WTC11 (cell line): ENCODE data around the gene KCNK5. TPM values are rescaled to one million over a fixed set of nuclear protein-coding genes. Genes with fewer than 3 reads are reported as not detected.

ENCODE experiments used
- ATAC-seq: fragments of 200-7000 bp; cut with Tn5 transposase; 2 replicates; pipeline ENCODE4 v1.10.0; 2021; ENCODE audit warnings: mild to moderate bottlenecking, moderate library complexity
- CTCF ChIA-PET: fragments of 300-600 bp; sonication (Branson Sonifier 250); formaldehyde crosslinking; loops from one replicate; lab custom pipeline; 2021; ENCODE audit warnings: antibody characterized with exemption; lab: Charles Lee
- POLR2A ChIA-PET: fragments of 350-600 bp; sonication (Branson Sonifier 250); formaldehyde crosslinking; loops from one replicate; lab custom pipeline; 2021; ENCODE audit warnings: antibody characterized with exemption; lab: Charles Lee
- DNase-seq: peaks from one replicate; pipeline ENCODE4 v3.0.0; 2021; ENCODE audit warnings: low spot score
- H3K27ac Mint-ChIP-seq: 2 replicates; pipeline ENCODE4 v1.8.0; 2021; ENCODE audit warnings: mixed read lengths
- H3K27me3 Mint-ChIP-seq: 2 replicates; pipeline ENCODE4 v1.8.0; 2021; ENCODE audit warnings: low read depth, mild to moderate bottlenecking, moderate library complexity, mixed read lengths
- H3K36me3 Mint-ChIP-seq: 2 replicates; pipeline ENCODE4 v1.8.0; 2021; ENCODE audit warnings: mixed read lengths
- H3K4me1 Mint-ChIP-seq: 2 replicates; pipeline ENCODE4 v1.8.0; 2022; ENCODE audit warnings: mixed read lengths
- H3K4me3 Mint-ChIP-seq: 2 replicates; pipeline ENCODE4 v1.8.0; 2021; ENCODE audit warnings: mild to moderate bottlenecking, moderate library complexity, mixed read lengths
- H3K9me3 Mint-ChIP-seq: 2 replicates; pipeline ENCODE4 v1.8.0; 2021; ENCODE audit warnings: mixed read lengths
- EMX1 ChIP-seq: fragments of 250-450 bp; sonication (Bioruptor Pico); IDR thresholded peaks from 2 replicates; pipeline ENCODE4 v1.8.0; 2021; ENCODE audit warnings: mild to moderate bottlenecking
- ERG ChIP-seq: fragments of 250-450 bp; sonication (Bioruptor Pico); IDR thresholded peaks from 2 replicates; pipeline ENCODE4 v1.8.0; 2021; ENCODE audit warnings: mild to moderate bottlenecking
- FOXJ3 ChIP-seq: sonication (generic); formaldehyde crosslinking; IDR thresholded peaks from 2 replicates; pipeline ENCODE4 v1.9.0; 2021; ENCODE audit warnings: missing genetic modification reagents, mild to moderate bottlenecking, borderline replicate concordance
- HMGXB4 ChIP-seq: sonication (generic); formaldehyde crosslinking; IDR thresholded peaks from 2 replicates; pipeline ENCODE4 v1.8.1; 2023; ENCODE audit warnings: mild to moderate bottlenecking, moderate library complexity, missing genetic modification reagents
- IRF1 ChIP-seq: sonication (generic); formaldehyde crosslinking; IDR thresholded peaks from 2 replicates; pipeline ENCODE4 v1.8.0; 2023; ENCODE audit warnings: missing genetic modification reagents
- MLX ChIP-seq: sonication (generic); formaldehyde crosslinking; IDR thresholded peaks from 2 replicates; pipeline ENCODE4 v1.8.1; 2023; ENCODE audit warnings: mild to moderate bottlenecking, missing genetic modification reagents, moderate library complexity
- MXD4 ChIP-seq: fragments of 250-450 bp; sonication (Bioruptor Pico); IDR thresholded peaks from 2 replicates; pipeline ENCODE4 v1.8.0; 2021; ENCODE audit warnings: mild to moderate bottlenecking, moderate library complexity, borderline replicate concordance
- NR2C2 ChIP-seq: sonication (generic); formaldehyde crosslinking; IDR thresholded peaks from 2 replicates; pipeline ENCODE4 v1.8.0; 2022; ENCODE audit warnings: mild to moderate bottlenecking, missing genetic modification reagents
- NR3C1 ChIP-seq: sonication (generic); formaldehyde crosslinking; conservative IDR thresholded peaks from 2 replicates; pipeline ENCODE4 v1.8.1; 2023; ENCODE audit warnings: low read depth, mild to moderate bottlenecking, missing genetic modification reagents
- OVOL2 ChIP-seq: fragments of 250-450 bp; sonication (Bioruptor Pico); IDR thresholded peaks from 2 replicates; pipeline ENCODE4 v1.9.0; 2021; ENCODE audit warnings: mild to moderate bottlenecking, borderline replicate concordance
- PRDM15 ChIP-seq: sonication (generic); formaldehyde crosslinking; IDR thresholded peaks from 2 replicates; pipeline ENCODE4 v1.8.0; 2022; ENCODE audit warnings: missing genetic modification reagents
- PRRX2 ChIP-seq: fragments of 250-450 bp; sonication (Bioruptor Pico); IDR thresholded peaks from 2 replicates; pipeline ENCODE4 v1.8.0; 2021; ENCODE audit warnings: mild to moderate bottlenecking
- RORB ChIP-seq: fragments of 250-450 bp; sonication (Bioruptor Pico); IDR thresholded peaks from 2 replicates; pipeline ENCODE4 v1.9.0; 2021; ENCODE audit warnings: mild to moderate bottlenecking
- USF2 ChIP-seq: sonication (generic); formaldehyde crosslinking; IDR thresholded peaks from 2 replicates; pipeline ENCODE4 v1.8.1; 2023; ENCODE audit warnings: mild to moderate bottlenecking, missing genetic modification reagents, moderate library complexity
- ZBTB21 ChIP-seq: sonication (generic); formaldehyde crosslinking; IDR thresholded peaks from 2 replicates; pipeline ENCODE4 v1.8.1; 2023; ENCODE audit warnings: mild to moderate bottlenecking, missing genetic modification reagents, borderline replicate concordance
- ZNF219 ChIP-seq: sonication (generic); formaldehyde crosslinking; IDR thresholded peaks from 2 replicates; pipeline ENCODE4 v1.8.0; 2023; ENCODE audit warnings: missing genetic modification reagents, mild to moderate bottlenecking, borderline replicate concordance
- ZNF281 ChIP-seq: sonication (generic); formaldehyde crosslinking; IDR thresholded peaks from 2 replicates; pipeline ENCODE4 v1.8.0; 2023; ENCODE audit warnings: mild to moderate bottlenecking, missing genetic modification reagents
- ZNF317 ChIP-seq: sonication (generic); formaldehyde crosslinking; IDR thresholded peaks from 2 replicates; pipeline ENCODE4 v1.8.1; 2023; ENCODE audit warnings: low read depth, mild to moderate bottlenecking, moderate library complexity, missing genetic modification reagents, borderline replicate concordance
- ZNF423 ChIP-seq: fragments of 250-450 bp; sonication (Bioruptor Pico); IDR thresholded peaks from 2 replicates; pipeline ENCODE4 v2.1.2; 2022; ENCODE audit warnings: mild to moderate bottlenecking, moderate library complexity
- ZNF512 ChIP-seq: sonication (generic); formaldehyde crosslinking; IDR thresholded peaks from 2 replicates; pipeline ENCODE4 v1.8.1; 2022; ENCODE audit warnings: missing genetic modification reagents, borderline replicate concordance
- total RNA-seq: library from RNA; stranded (reverse); gene quantifications from 3 replicates; pipeline ENCODE4 v1.2.3, GENCODE V29; 2021

The KCNK5 gene
- total RNA-seq, 1 experiment from 2014 or later: 41.8 TPM

GRCh38 chr6:39225946-39226437 is 3.3 kb downstream of the KCNK5 start (continued):
- TF ChIP-seq PRDM15 (no peak), IRF1 (CRISPR knock-in tag) (no peak), ZNF512 (CRISPR knock-in tag) (no peak), EMX1 (CRISPR knock-in tag) (no peak), RORB (CRISPR knock-in tag) (no peak), NR3C1 (CRISPR knock-in tag) (no peak)

GRCh38 chr6:39225543-39225942 is 3.7 kb downstream of the KCNK5 start:
- Mint-ChIP-seq H3K4me1 (peaks cover 85% of the 10 kb centered on the region), H3K9me3 (no peaks in the 10 kb centered on the region), H3K4me3 (peak overlapping the region; percentile 89), H3K36me3 (peaks cover 44% of the 10 kb centered on the region), H3K27me3 (no peaks in the 10 kb centered on the region), H3K27ac (peak overlapping the region; percentile 63)
- ChIA-PET CTCF (interaction anchor here (1.7 to 8.0 kb wide), 3 partner anchors 20 to 77 kb away, joined by 6 to 63 read pairs (median 16); no protein-coding TSS in a partner anchor), POLR2A (no interaction called here)
- no peak for DNase-seq
- ATAC-seq: peak; percentile 9
- no peak for TF ChIP-seq ZNF281 (CRISPR knock-in tag)
- no peak for TF ChIP-seq MLX
- TF ChIP-seq NR3C1 (CRISPR knock-in tag): no peak
- no peak for TF ChIP-seq ERG (CRISPR knock-in tag)
- no peak for TF ChIP-seq MXD4
- TF ChIP-seq ZNF317 (CRISPR knock-in tag): no peak
- TF ChIP-seq PRRX2 (CRISPR knock-in tag): no peak
- TF ChIP-seq HMGXB4 (CRISPR knock-in tag): no peak
- TF ChIP-seq NR2C2 (CRISPR knock-in tag): no peak
- no peak for TF ChIP-seq ZBTB21 (CRISPR knock-in tag)
- TF ChIP-seq ZNF512 (CRISPR knock-in tag): no peak
- no peak for TF ChIP-seq OVOL2 (CRISPR knock-in tag)
- TF ChIP-seq FOXJ3 (CRISPR knock-in tag): no peak
- TF ChIP-seq ZNF219 (CRISPR knock-in tag): no peak
- no peak for TF ChIP-seq ZNF423 (CRISPR knock-in tag)
- no peak for TF ChIP-seq USF2
